ENCODE results near the gene ARF6. TPM values are rescaled to one million over a fixed set of nuclear protein-coding genes. Genes with fewer than 3 reads are reported as not detected.

The ARF6 gene
- total and polyA plus RNA-seq, 10 of the 15 experiments (the other 5 are each of a cell fraction or from before 2014, with no cell fraction given) = 46.8 to 128 (median 71.9) TPM

GRCh38 chr14:49852301-49853157, 40.4 kb upstream of the ARF6 start, which contains the start of gene NEMF (continued):
- peak; percentile 79; the same call in 1 of the 2 replicates for TF ChIP-seq SMAD5 (IDR thresholded peaks at IDR 0.05; ENCODE audit: low read depth)
- TF ChIP-seq ELK1 (IDR thresholded peaks at IDR 0.05; ENCODE audit: low read depth, low read length) = peak; percentile 57; the same call in 1 of the 2 replicates
- TF ChIP-seq BMI1 (IDR thresholded peaks at IDR 0.05; ENCODE audit: borderline replicate concordance) = no peak
- peak; percentile 49; the same call in 1 of the 2 replicates for TF ChIP-seq STAT3 (IDR thresholded peaks at IDR 0.05; ENCODE audit: low read depth, low read length)
- TF ChIP-seq KLF5 (IDR thresholded peaks at IDR 0.05; ENCODE audit: partially characterized antibody) = peak; percentile 38
- TF ChIP-seq ZNF592 (IDR thresholded peaks at IDR 0.05) = no peak
- no peak for TF ChIP-seq BCL11A (IDR thresholded peaks at IDR 0.05; ENCODE audit: low read depth, low read length)
- 0 out of 4 replicates have a peak, but pooled peaks of 1 of the 2 experiments have one; percentile 16 for TF ChIP-seq BHLHE40 (IDR thresholded peaks at IDR 0.05; ENCODE audit: borderline replicate concordance in 1 of 2, low read depth in 2 of 2, low read length in 1 of 2)
- peak; percentile 40 for TF ChIP-seq MYC (IDR thresholded peaks at IDR 0.05; ENCODE audit: insufficient read depth, insufficient read length, insufficient replicate concordance, low read length, severe bottlenecking)
- TF ChIP-seq SP1 (IDR thresholded peaks at IDR 0.05; ENCODE audit: low read depth, low read length) = no peak
- peak; percentile 47; the same call in 1 of the 2 replicates for TF ChIP-seq RUNX3 (IDR thresholded peaks at IDR 0.05; ENCODE audit: low read length)
- TF ChIP-seq TBL1XR1 (IDR thresholded peaks at IDR 0.05; ENCODE audit: low read depth, low read length) = peak; percentile 75; the same call in 1 of the 2 replicates
- no peak for TF ChIP-seq ZBED1 (IDR thresholded peaks at IDR 0.05; ENCODE audit: borderline replicate concordance)
- TF ChIP-seq ATF3 (IDR thresholded peaks at IDR 0.05; ENCODE audit: borderline replicate concordance, extremely low read depth, low read depth, low read length) = peak; percentile 22; the same call in 1 of the 2 replicates
- TF ChIP-seq RCOR1 (conservative IDR thresholded peaks at IDR 0.05; ENCODE audit: low read depth, low read length) = no peak; the same call in 1 of the 2 replicates
- TF ChIP-seq RELA (IDR thresholded peaks at IDR 0.05; ENCODE audit: borderline replicate concordance, partially characterized antibody) = peak; percentile 79
- TF ChIP-seq ZSCAN29 (IDR thresholded peaks at IDR 0.05) = no peak
- TF ChIP-seq KDM1A (IDR thresholded peaks at IDR 0.05; ENCODE audit: borderline replicate concordance) = no peak
- peak; percentile 88 for TF ChIP-seq RELB (IDR thresholded peaks at IDR 0.05; ENCODE audit: low read depth)
- TF ChIP-seq NR2C2 (IDR thresholded peaks at IDR 0.05; ENCODE audit: borderline replicate concordance, control insufficient read depth, insufficient read length, low read depth) = no peak
- 0 out of 2 replicates have a peak, but pooled peaks have one; percentile 44 for TF ChIP-seq RBBP5 (conservative IDR thresholded peaks at IDR 0.05)
- TF ChIP-seq CEBPB (IDR thresholded peaks at IDR 0.05; ENCODE audit: borderline replicate concordance in 1 of 2, low read depth in 2 of 2, low read length in 2 of 2) = no peak
- no peak for TF ChIP-seq FOXK2 (IDR thresholded peaks at IDR 0.05)
